NCI-H524 treated with DMSO at 0.1 percent for 48 hours (cell line): ENCODE results near the gene CCDC178.

ENCODE experiments used
- DNase-seq: peaks from one replicate; lab custom pipeline; 2025; lab: John Stamatoyannopoulos, UW

The CCDC178 gene

GRCh38 chr18:32911660-32912284, 528.7 kb downstream of the CCDC178 start:
- DNase-seq, result no peak

GRCh38 chr18:32910694-32911296, 529.7 kb downstream of the CCDC178 start:
- DNase-seq, result no peak

- no peak for DNase-seq
Measured at GRCh38 chr18:32909798-32910561, 530.5 kb downstream of the CCDC178 start.

- DNase-seq, result no peak
Measured at GRCh38 chr18:32908424-32908805, 532.1 kb downstream of the CCDC178 start.

GRCh38 chr18:32907648-32908423, 532.7 kb downstream of the CCDC178 start:
- DNase-seq, result no peak

GRCh38 chr18:32907311-32907585, 533.3 kb downstream of the CCDC178 start:
- no peak for DNase-seq

GRCh38 chr18:32906506-32907310, 533.8 kb downstream of the CCDC178 start:
- DNase-seq, result no peak

- no peak for DNase-seq
Measured at GRCh38 chr18:32905651-32906050, 534.9 kb downstream of the CCDC178 start.

GRCh38 chr18:32902568-32903330, 537.8 kb downstream of the CCDC178 start:
- DNase-seq, result no peak

- DNase-seq, result no peak
Measured at GRCh38 chr18:32899819-32900218, 540.7 kb downstream of the CCDC178 start.

- DNase-seq, result no peak
Measured at GRCh38 chr18:32896776-32897547, 543.6 kb downstream of the CCDC178 start.

GRCh38 chr18:32893915-32894314, 546.6 kb downstream of the CCDC178 start:
- DNase-seq, result no peak

- no peak for DNase-seq
Measured at GRCh38 chr18:32891797-32892196, 548.7 kb downstream of the CCDC178 start.

- no peak for DNase-seq
Measured at GRCh38 chr18:32891130-32891529, 549.4 kb downstream of the CCDC178 start.

- DNase-seq, result no peak
Measured at GRCh38 chr18:32889615-32890593, 550.6 kb downstream of the CCDC178 start.

- DNase-seq, result no peak
Measured at GRCh38 chr18:32888306-32888705, 552.2 kb downstream of the CCDC178 start.
